HG03175 (cell line): Measurements from ENCODE around the gene FEV.

Experiments
- ATAC-seq: cut with Tn5 transposase; IDR thresholded peaks from one replicate; pipeline ENCODE4 v1.9.1; 2021; ENCODE audit warnings: mild to moderate bottlenecking, moderate library complexity; ENCODE audit not compliant: unreplicated experiment

The FEV gene

DNA sequence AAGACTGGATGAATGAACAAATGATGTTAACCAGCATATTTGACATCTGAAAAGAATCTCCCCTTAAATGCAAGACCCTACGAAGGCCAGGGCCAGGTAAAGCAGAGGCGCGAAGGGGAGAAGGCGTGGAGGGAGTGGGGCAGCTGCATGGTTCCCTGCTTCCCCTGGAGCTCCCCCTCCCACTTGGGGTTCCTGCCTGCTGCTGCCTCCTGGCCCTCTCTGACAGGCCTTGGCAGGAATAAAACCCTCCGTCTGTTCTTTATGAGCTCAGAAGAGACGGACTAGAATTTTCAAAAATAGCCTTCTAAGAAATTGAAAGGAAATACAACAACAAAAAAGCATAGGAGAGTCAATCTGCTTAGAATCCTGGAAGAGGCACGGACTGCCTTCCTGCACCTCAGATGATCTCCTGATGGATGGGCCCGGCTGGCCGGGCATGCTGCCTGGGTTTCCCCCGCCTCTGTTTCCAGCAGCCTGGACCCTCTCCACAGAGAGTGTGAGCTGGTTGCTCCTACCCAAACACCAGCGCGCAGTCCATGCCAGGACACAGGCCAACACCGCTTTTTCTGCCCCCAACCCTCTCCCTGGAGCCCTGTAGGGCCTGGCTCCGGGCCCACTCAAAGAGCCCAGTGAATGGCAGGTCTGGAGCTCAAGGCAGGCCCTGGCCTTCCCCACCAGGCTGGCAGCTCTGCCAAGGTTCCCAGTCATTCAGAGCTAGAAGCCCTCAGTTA lies 32.4 kb upstream of the FEV start:
- ATAC-seq: no peak

DNA sequence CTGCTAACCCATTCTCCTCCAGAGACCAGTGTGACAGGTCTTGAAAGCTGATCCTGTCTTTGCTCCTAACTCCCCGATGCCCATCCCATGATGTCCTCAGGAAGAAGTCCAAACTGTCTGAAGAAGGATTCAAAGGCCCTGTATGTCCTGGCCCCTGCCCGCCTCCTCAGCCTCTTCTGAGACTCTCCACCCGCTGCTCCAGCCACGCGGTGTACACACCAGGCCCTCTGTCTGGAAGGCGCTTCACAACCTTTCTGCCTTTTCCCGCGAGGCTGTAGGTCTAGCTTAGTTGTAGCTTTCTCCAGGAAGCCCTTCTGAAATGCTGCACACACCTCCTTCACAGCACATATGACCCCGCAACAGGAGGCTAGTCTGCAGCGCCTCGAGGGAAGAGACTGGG lies 31.7 kb upstream of the FEV start:
- no peak for ATAC-seq

DNA sequence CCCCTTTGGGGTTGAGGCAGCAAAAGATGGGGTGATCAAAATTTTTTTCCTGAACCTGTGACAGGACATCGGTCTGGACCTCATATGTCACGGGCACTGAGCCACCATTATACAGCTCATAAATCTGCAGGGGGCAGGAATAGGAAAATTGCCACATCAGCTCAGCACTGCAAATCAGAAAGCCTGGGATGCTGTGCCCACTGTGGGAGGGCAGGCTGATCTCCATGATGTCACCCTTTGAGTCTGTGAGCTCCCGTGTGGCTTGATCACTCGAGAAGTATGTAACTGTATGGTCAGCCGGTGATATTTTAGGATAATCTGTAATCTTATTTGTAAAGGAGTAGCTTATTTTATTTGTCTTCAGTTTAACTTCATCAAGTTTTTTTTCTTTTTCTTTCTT lies 25.9 kb upstream of the FEV start:
- ATAC-seq: no peak

DNA sequence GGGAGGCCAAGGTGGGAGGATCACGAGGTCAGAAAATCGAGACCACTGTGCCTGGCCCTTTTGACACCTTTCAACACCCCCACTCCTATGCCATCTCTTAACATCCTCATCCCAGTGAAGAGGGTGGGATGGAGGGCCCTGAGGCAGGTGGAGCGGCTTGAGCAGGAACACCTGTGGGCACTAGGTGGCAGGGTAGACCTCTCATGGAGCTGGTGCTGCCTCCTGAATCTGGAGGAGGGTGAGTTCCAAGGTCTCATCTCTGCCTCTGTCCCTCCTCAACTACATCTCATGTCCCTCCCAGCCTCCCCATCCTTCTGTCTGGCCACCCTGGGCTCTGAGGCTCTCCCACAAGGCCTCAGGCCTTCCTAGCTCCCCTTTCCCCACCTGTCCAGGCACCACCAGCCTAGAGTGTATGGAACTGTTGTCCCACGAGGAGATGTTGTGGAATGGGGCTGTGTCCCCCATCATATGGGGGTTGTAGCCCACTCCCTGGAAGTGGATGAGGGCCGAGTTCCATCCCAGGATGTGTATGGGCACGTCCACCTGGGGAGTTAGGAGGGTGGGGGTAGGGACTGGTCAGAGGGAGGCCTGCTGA lies 25.3 kb upstream of the FEV start:
- ATAC-seq: peak; percentile 53

DNA sequence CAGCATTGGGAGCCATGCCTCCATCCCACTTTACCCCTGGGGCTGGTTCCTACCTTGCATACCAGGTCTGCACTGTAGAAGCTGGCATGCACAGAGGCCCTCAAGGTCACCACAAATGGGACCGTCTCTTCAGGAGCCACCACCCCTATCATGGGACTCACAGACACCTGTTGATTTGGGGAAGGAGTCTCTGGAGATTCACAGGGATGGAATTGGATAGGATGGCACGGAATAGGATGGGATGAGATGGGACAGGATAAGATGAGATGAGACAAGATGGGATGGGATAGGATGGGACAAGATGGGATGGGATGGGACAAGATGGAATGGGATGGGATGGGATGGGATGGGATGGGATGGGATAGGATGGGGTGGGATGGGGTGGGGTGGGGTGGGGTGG lies 24.3 kb upstream of the FEV start:
- no peak for ATAC-seq

DNA sequence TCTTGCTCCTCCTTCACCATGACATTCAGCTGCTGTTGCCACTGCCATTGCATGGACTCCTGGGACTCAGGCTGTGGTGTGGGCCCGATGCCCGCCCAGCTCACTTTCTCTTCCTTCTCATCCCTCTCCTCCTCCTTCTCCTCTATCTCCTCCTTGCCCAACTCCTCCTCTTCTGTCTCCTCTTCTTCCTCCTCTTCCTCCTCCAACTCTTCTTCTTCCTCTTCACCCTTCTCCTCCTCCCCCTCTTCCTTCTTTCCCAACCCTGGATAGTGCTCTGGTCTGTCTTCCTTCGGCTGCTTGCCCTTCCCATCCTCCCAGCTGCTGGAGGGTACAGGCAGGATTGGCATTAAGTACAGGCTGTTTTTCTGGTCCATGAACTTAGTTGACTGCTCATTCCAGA lies 19.0 kb upstream of the FEV start:
- no peak for ATAC-seq

DNA sequence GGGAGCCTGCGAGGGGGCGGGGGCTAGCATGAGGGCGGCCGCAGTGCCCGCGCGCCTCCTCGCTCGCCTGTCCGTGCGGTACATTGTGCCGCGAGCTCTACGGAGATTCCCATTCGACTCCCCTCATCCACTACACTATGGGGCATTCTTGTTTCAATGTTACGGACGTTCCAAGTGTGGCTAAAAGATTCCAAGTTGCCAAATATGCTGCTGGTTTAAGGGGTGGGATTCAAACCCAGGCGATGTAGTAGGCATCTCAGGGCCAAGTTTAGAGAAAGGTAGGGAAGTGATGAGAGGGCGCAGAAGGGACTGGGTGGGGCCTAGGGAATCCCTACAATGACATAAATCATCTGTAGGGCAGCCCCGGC lies 18.3 kb upstream of the FEV start:
- ATAC-seq: no peak

DNA sequence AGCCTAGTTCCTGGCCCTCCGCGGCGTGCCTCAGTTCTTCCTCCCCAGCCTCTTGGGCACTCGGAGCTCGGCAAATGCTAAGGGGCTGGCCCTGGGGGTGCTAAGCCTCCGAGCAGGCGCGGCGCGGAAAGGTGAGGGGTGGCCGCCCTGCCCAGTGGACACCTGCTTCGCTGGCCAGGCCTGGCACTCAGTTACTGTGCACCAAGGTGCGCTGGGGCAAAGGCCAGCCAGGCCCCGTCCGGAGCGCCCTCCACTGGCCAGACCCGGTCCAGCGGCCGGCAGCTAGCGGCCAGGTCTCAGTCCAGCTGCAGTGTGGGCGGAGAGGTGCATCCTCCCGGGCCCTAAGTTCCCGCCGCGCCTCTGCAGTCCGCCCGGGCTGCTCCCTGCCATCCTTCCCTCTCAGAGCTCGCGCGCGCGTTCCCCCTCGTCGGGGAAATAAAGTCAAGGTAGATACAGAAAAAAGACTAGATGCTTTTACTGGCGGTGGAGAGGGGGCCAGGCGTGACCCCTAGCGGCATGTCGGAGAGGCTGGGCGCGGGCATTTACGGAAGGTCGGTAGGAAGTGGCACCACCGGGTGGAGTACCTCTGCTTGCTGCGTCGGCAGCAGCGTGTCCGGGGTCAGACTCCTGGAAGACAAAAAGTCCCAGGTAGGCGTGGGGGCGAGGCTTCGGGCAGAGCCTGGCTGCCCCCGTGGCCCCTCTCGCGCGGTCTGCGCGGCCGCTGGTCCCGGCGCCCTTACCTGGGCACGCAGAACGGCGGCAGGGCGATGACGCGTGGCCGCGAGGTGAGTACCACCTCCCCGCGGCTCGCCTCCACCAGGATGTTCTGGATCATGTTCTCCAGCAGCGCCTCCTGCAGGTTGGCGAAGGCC lies 17.6 kb upstream of the FEV start:
- no peak for ATAC-seq

DNA sequence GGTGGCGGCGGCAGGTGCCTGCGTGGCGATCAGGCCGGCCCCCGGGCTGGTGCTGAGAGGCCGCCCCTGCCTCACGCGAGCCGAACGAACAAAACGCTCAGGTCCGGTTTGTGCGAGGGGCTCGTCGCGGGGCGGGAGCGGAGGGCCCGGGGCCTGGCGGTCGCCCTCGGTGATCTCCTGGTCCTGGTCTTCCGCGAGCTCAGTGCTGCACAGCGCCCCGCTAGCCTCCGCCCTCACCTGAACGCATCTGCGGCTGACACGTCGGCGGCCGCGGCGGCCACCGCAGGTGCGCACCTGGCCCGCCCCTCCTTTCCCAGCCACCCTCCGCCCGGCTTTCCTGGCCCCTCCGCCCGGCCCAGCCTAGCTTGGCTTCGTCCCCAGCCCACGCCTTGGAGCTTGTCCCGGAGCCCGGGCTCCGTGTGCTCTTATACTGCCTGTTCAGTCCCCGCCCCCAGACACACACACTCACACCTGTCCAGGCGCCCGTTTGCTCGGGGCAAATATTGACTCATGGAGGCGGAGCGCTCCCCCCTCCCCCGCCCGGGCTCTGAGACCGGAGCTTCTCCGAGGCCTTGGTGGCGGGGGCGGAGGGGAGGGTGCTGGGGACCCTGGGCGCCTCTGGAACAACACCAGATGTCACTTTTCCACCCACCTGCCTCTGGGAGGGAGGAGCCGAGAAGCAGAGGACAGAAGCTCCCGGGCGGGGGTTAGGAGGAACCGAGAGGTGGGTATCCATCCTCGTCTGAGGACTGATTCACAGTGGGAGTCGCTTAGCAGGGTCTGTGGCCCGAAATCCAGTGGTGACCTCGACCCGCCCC lies 16.8 kb upstream of the FEV start:
- no peak for ATAC-seq

DNA sequence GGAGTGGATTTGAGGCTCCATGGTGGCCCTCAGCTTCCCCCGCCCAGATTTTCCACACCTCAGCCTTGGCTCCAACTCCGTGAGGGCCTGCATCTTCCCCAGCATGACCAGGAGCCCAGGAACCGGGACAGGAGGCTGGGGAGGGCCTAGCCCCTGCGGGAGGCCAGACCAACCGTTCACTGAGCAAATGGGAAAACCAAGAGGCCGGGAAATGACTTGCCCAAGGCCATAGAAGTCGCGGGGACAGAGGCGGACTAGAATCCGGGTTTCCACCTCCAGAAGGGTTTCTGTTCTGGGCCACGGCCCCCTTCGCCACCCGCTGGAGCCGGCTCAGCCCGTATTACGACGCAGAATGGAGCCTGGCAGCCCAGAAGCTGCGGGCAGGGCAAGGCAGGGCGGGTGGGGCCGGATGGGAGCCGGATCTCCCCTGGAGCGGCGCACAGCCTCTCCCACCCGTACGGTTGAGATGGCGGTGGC lies 16.2 kb upstream of the FEV start:
- ATAC-seq: no peak

DNA sequence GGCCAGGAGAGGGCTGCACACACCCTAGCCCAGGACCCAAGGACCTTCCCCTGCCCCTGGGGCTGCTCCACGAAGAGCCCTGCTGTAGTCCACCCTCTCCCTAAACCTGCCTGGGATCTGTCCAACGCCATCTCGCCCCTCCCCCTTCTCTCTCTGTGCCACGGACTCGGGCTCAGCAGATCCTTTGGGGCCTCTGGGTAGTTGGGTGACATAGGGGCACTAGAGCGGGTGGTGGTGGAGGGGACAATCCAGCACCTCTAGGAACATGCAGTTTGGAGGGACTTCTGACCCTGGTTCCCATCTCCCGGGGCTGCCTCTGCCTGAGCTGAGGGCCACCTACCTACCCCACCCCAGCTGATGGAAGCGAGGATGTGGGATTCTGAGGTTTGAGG lies 15.6 kb upstream of the FEV start:
- no peak for ATAC-seq

DNA sequence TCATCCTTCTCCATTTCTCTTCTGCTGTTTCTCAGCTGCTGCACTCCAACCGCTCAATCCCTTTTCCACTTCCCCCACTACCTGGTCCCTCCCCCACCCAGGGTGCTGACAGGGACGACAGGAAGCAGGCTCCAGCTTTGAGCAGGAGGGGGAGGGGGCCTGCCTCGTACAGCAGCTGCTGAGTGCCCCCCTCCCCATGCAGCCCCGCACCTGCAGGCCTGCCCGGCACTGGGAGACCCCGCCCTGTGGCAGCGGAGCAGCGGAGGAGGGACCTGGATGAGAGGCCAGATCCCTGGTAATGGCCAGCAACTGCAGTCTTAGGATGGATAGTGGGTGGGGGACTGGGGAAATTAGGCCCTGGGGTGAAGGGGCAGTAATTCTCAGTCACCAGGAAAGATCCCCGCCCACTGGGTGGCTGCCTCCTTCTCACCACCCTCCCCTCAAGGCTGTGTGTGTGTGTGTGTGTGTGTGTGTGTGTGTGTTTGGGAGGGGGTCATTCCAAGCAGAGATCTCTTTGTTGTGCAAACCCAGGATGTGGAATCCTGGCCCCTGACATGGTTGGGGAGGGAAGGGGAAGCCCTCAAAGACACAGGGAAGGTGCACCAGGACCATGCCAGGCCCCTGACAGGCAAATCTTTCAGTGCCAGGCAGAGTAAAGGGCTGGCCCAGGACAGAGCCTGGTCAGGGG lies 15.0 kb upstream of the FEV start:
- no peak for ATAC-seq

DNA sequence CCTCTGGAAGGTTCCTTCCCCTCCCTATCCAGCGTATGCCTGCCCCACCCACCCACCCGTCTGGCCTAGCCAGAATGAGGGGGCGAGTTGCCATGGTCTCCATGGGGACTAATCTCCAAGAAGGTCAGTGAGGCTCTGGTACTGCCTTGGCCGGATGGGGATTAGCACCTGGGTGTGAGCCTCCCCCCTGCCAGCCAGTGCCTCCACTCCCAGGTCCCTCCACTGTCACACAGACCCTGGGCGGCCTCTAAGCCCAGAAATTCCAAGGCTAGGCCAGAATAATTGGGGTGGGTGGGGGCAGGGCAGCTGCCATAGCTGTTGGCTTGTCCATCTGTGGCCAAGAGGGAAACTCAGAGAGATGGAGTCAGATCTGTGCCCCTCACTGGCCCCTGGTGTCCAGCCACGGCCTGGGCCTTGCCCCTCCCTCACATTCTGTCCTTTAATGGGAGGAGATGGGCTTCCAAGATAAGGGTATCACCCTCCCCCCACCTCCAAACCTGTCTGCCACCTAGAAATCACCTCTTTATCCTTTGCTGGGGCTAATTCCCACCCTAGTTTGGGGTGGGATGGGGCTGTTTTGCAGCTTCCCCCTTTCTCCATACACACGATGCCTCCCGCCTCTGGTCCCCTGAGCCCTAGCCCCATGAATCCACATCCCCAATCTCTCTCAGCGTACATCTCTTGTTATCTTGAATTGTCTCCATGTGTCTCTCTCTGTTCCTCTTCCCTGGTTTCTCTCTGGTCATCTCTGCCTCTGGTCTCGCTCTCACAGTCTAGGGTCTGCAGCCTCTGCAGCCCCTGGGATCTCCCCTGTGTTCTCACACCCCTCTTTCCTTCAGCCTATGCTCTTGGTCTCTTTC lies 14.3 kb upstream of the FEV start:
- no peak for ATAC-seq

DNA sequence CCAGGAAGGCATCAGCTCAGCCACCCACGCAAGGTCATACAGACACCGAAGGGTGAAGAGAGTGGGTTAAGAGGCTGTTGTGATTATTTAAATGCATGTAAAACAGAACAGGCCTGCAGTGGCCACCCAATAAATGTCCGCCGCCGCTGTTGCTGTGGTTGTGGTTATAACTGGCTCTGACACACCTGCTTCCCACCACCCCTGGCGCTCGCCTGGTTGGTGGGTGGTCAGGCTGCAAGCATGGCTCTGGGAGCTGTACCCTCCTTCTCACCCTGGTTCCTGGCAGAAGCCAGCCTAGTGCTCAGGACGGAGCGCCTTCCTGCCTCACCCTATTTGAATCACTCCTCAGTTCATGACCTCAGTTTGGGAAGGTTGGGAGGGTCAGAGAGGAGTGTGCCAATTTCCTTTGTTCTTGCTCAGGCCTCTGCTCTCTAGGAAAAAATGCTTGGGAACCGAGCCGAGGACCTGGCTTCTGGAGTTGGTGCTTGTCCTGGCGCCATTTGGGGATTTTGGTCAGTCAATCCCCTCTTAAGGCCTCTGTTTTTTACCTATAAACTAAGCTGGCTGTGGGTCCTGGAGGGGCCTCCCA lies 13.5 kb upstream of the FEV start:
- no peak for ATAC-seq

DNA sequence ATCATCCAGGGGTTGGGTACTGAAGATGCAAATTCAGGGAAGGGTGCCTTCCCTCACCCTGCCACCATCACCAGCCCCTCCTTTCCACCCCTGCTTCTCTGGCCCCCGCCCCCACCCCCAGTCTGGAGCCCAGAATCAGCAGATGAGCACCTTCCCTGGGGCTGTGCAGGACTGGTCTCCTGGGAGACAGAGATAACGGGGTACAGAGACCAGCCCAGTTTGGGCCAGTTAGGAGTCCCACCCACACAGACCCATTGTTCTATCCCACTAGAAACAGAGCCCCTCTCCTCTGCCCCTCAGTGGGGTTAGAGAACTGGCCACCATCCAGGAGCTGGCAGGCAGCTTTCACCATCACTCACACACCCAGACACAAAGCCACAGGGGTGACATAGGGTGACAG lies 12.7 kb upstream of the FEV start:
- no peak for ATAC-seq

DNA sequence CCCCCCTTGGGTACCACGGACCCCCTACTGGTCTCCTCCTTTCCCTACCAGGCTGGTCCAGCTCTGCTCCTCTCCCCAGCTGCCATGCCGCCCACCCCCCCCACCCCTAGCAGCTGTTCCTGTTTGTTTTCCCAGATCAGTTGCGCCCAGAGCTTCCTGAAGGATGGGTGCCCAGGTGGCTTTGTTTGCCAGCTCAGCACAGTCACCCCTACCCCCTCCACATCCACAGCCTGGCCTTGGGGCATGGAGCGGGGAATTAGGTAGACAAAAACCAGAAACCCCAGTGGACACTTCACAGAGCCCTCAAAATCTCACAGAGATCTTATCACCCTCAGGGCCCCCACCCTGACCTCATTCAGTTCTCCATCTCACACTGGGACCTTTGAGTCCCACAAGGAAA lies 12.0 kb upstream of the FEV start:
- no peak for ATAC-seq

DNA sequence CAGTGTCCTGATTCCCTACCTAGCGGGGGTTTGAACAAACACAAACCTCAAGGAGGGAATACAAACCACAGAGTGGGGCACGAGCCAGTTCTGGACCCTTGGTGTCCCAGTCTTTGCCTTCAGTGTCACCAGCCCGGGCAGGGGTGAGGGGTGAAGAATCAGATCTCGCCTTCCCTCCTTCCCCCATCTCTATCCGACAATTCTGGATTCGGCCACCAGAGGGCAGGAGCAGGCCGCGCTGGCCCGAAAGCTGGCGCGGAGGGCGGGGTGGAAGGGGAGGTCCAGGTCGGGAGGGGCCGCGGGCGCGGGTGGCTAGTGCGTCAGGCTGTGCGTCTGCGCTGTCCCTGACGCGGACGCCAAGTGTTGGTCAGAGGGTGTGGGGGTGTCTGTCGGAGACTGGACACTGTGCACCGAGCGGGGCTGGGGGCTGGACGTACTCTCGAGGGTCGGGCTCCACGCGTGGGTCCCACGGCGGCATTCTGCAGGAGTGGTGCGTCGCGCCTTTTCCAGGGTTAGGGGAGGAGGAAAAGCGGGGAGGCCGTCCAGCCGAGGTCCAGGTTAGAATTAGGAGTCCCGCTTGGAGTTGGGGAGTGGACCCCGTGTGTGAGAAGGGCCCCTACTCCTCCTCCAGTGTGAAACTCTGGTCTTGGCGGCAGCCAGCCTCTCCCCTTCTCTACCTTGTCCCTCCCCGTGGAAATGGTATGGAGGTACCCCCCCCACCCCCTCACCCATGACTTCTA lies 11.2 kb upstream of the FEV start:
- ATAC-seq: peak; percentile 67

DNA sequence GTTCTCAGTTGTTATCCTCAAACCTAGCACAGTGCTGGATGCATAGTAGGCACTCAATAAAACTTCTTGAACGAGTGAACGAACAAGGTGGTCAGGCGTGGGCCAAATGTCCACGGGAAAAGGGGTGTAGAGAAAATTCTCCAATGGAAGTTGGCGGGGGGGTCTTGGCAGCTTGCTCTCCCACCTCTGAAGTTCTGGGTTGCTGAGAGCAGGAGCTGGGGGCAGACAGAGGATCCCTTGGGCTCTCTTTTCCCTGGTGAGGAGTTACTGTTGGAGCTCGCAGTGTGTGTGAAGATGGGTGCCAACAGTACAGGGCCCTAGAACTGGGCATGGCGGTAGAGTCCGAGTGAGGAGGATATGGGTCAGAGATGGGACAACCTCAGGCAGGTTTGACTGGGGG lies 10.6 kb upstream of the FEV start:
- ATAC-seq: no peak
